MM.1S (cell line): ENCODE measurements around the gene OR3A2.
"Not testable (repeated sequence)": the region's sequence is repeated elsewhere in the genome, so short reads cannot be mapped to it uniquely, and the experiment has no call there.

Source experiments
- DNase-seq: peaks from one replicate; pipeline ENCODE4 v3.0.0-alpha.2; 2015
- H2AFZ ChIP-seq: fragments of 300-600 bp; sonication (generic); 2 replicates; pipeline ENCODE4 v1.6.0; 2016; ENCODE audit warnings: antibody characterized with exemption, low read length
- H3F3A ChIP-seq: fragments of 300-600 bp; sonication (generic); 2 replicates; pipeline ENCODE4 v1.6.1; 2016; ENCODE audit warnings: mild to moderate bottlenecking, antibody characterized with exemption, low read length, moderate library complexity, mixed read lengths; ENCODE audit not compliant: insufficient read depth
- H3K27ac ChIP-seq: fragments of 300-600 bp; sonication (generic); 2 replicates; pipeline ENCODE4 v1.5.1; 2016; ENCODE audit warnings: mild to moderate bottlenecking, low read length
- H3K27me3 ChIP-seq: fragments of 300-600 bp; sonication (generic); replicated peaks from 2 replicates; pipeline ENCODE4 v1.6.0; 2016; ENCODE audit warnings: low read length; ENCODE audit not compliant: insufficient read depth
- H3K36me3 ChIP-seq: fragments of 300-600 bp; sonication (generic); replicated peaks from 2 replicates; pipeline ENCODE4 v1.6.1; 2016; ENCODE audit warnings: mild to moderate bottlenecking, low read length, mixed read lengths; ENCODE audit not compliant: insufficient read depth
- H3K4me1 ChIP-seq: fragments of 300-600 bp; sonication (generic); 2 replicates; pipeline ENCODE4 v1.6.1; 2016; ENCODE audit warnings: low read length, mixed read lengths
- H3K4me2 ChIP-seq: fragments of 300-600 bp; sonication (generic); 2 replicates; pipeline ENCODE4 v1.6.0; 2016; ENCODE audit warnings: low read depth, low read length
- H3K4me3 ChIP-seq: fragments of 300-600 bp; sonication (generic); 2 replicates; pipeline ENCODE4 v1.5.1; 2016; ENCODE audit warnings: low read length, mixed read lengths
- H3K79me2 ChIP-seq: fragments of 300-600 bp; sonication (generic); 2 replicates; pipeline ENCODE4 v1.6.1; 2016; ENCODE audit warnings: mixed run types, low read length, mixed read lengths
- H3K9ac ChIP-seq: fragments of 300-600 bp; sonication (generic); 2 replicates; pipeline ENCODE4 v1.6.1; 2016; ENCODE audit warnings: low read length, mixed read lengths
- H3K9me2 ChIP-seq: fragments of 300-600 bp; sonication (generic); replicated peaks from 2 replicates; pipeline ENCODE4 v1.6.1; 2016; ENCODE audit warnings: mild to moderate bottlenecking, low read length, mixed read lengths; ENCODE audit not compliant: insufficient read depth
- H3K9me3 ChIP-seq: fragments of 300-600 bp; sonication (generic); replicated peaks from 2 replicates; pipeline ENCODE4 v1.6.1; 2016; ENCODE audit warnings: mild to moderate bottlenecking, low read length, mixed read lengths; ENCODE audit not compliant: insufficient read depth
- H4K20me1 ChIP-seq: fragments of 300-600 bp; sonication (generic); 2 replicates; pipeline ENCODE4 v1.6.1; 2016; ENCODE audit warnings: mild to moderate bottlenecking, low read length, moderate library complexity, mixed read lengths; ENCODE audit not compliant: insufficient read depth
- EZH2 ChIP-seq: fragments of 300-600 bp; sonication (generic); optimal IDR thresholded peaks from 2 replicates; pipeline ENCODE3; 2017; ENCODE audit warnings: low read depth, mild to moderate bottlenecking, antibody characterized with exemption, low read length, mixed read lengths
- EZH2phosphoT487 ChIP-seq: fragments of 300-600 bp; sonication (generic); IDR thresholded peaks from 2 replicates; pipeline ENCODE4 v1.6.1; 2018; ENCODE audit warnings: antibody characterized with exemption, low read length
- TF ChIP-seq, protein P1 (sequence below): fragments of 300-600 bp; sonication (generic); IDR thresholded peaks from 2 replicates; pipeline ENCODE4 v1.5.1; 2016; ENCODE audit warnings: antibody characterized with exemption, low read length, mixed read lengths

The OR3A2 gene

GRCh38 chr17:3415610-3416009, 29.5 kb upstream of the OR3A2 start:
- H3K27ac ChIP-seq = no peak overlapping the region
- no peaks in the 10 kb centered on the region for H3F3A ChIP-seq
- no peak overlapping the region for H3K4me3 ChIP-seq
- no peaks in the 10 kb centered on the region for H4K20me1 ChIP-seq
- no peaks in the 10 kb centered on the region for H3K79me2 ChIP-seq
- no peak for TF ChIP-seq EZH2
- TF ChIP-seq EZH2phosphoT487 = no peak
- TF ChIP-seq, protein P1, sequence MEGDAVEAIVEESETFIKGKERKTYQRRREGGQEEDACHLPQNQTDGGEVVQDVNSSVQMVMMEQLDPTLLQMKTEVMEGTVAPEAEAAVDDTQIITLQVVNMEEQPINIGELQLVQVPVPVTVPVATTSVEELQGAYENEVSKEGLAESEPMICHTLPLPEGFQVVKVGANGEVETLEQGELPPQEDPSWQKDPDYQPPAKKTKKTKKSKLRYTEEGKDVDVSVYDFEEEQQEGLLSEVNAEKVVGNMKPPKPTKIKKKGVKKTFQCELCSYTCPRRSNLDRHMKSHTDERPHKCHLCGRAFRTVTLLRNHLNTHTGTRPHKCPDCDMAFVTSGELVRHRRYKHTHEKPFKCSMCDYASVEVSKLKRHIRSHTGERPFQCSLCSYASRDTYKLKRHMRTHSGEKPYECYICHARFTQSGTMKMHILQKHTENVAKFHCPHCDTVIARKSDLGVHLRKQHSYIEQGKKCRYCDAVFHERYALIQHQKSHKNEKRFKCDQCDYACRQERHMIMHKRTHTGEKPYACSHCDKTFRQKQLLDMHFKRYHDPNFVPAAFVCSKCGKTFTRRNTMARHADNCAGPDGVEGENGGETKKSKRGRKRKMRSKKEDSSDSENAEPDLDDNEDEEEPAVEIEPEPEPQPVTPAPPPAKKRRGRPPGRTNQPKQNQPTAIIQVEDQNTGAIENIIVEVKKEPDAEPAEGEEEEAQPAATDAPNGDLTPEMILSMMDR = no peak
- no peak overlapping the region for H2AFZ ChIP-seq
- no peaks in the 10 kb centered on the region for H3K36me3 ChIP-seq
- no peak overlapping the region for H3K9ac ChIP-seq
- H3K9me2 ChIP-seq = no peaks in the 10 kb centered on the region
- H3K27me3 ChIP-seq = no peaks in the 10 kb centered on the region
- H3K4me2 ChIP-seq = no peak overlapping the region
- no peaks in the 10 kb centered on the region for H3K4me1 ChIP-seq
- DNase-seq = no peak
- no peaks in the 10 kb centered on the region for H3K9me3 ChIP-seq

DNA sequence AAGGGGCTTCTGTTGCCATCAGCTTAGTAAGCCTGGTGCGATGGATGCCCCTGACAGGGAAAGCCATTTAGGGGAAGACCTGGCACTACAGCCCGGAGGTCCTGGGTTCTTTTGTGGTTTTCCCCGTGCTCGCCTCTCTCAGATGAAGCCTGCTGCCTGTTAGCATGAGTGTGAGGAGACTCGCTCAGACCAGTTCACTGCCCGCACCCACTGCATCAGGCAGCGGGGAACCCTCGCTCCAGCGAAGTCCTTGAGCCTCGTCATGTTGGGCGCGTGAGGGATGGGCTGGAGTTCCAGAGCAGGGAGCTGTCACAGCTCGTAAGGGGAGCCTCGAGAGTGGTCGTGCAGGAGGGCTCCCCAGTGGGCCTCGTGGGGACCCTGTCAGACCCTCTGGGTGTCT, 26.1 kb upstream of the OR3A2 start:
- not testable (repeated sequence) for H3K4me1 ChIP-seq, H4K20me1 ChIP-seq, H3K79me2 ChIP-seq, H3K36me3 ChIP-seq, H3K27me3 ChIP-seq, H2AFZ ChIP-seq, H3K27ac ChIP-seq, DNase-seq, H3K9ac ChIP-seq, H3K4me3 ChIP-seq, H3K9me3 ChIP-seq, H3K9me2 ChIP-seq, H3K4me2 ChIP-seq, H3F3A ChIP-seq

- TF ChIP-seq EZH2 = no peak
- H3K4me1 ChIP-seq = no peaks in the 10 kb centered on the region
Measured at GRCh38 chr17:3411070-3411469, 25.0 kb upstream of the OR3A2 start, which contains the start of gene OR3A3. Gene OR3A3 (plus strand): TSS chr17:3411370.

DNA sequence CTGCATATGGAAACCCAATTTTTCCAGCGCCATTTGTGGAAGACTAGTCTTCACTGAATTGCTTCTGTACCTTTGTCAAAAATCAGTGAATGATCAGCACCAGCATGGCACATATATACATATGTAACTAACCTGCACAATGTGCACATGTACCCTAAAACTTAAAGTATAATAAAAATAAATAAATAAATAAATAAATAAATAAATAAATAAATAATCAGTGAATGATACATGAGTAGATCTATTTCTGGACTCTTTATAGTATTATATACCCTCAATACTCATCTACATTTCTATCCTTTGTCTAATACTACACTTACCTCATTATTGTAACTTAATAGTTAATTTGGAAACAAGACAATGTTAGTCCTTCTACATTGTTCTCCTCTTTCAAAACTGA, 17.7 kb upstream of the OR3A2 start:
- H3K9ac ChIP-seq, H3K9me3 ChIP-seq, H4K20me1 ChIP-seq, DNase-seq, H3F3A ChIP-seq, H3K36me3 ChIP-seq, H2AFZ ChIP-seq, H3K4me3 ChIP-seq, H3K4me1 ChIP-seq, H3K4me2 ChIP-seq, H3K27me3 ChIP-seq, H3K9me2 ChIP-seq, H3K79me2 ChIP-seq, H3K27ac ChIP-seq: not testable (repeated sequence)

More at GRCh38 chr17:3411070-3411469, 25.0 kb upstream of the OR3A2 start, which contains the start of gene OR3A3:
- Histone ChIP-seq H3K4me3 (no peak within 1 kb of the TSS), H2AFZ (no peak within 1 kb of the TSS), H3K27ac (no peak within 1 kb of the TSS), H3F3A (no peaks in the 10 kb centered on the region), H3K36me3 (no peaks in the 10 kb centered on the region), H3K79me2 (no peaks in the 10 kb centered on the region), H4K20me1 (no peaks in the 10 kb centered on the region), H3K9me2 (no peaks in the 10 kb centered on the region), H3K9ac (no peak within 1 kb of the TSS), H3K4me2 (no peak within 1 kb of the TSS), H3K27me3 (no peaks in the 10 kb centered on the region; the same call in 1 of the 2 replicates), H3K9me3 (no peaks in the 10 kb centered on the region)
- no peak for DNase-seq

DNA sequence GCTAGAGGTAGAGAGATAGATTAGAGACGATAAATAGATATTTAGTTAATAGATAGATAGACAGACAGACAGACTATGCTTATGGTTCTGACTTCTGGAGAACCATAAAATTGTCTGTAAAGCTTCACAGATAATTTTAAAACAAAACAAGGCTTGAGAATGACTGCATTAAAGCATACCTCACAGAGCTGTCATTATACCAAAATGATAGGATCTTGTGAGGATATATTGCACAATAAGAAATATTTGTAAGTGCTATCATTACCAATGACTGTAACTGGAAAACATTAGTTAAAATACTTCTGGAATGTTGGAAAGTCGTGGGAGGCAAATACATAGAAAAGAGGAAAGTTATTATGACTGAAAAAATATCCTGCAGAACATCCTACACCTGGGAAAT, 15.7 kb upstream of the OR3A2 start:
- Histone ChIP-seq H3K36me3 (no peaks in the 10 kb centered on the region), H3K9me3 (no peaks in the 10 kb centered on the region), H2AFZ (no peak overlapping the region), H3K27ac (no peak overlapping the region), H4K20me1 (no peaks in the 10 kb centered on the region), H3K4me2 (no peak overlapping the region), H3K79me2 (no peaks in the 10 kb centered on the region), H3K9me2 (no peaks in the 10 kb centered on the region), H3F3A (no peaks in the 10 kb centered on the region), H3K4me1 (no peaks in the 10 kb centered on the region), H3K9ac (no peak overlapping the region), H3K27me3 (no peaks in the 10 kb centered on the region), H3K4me3 (no peak overlapping the region)
- no peak for DNase-seq
- TF ChIP-seq EZH2 (no peak), EZH2phosphoT487 (no peak)
- TF ChIP-seq, protein P1 = no peak
